ENCODE results near the gene RFX3.

DNA sequence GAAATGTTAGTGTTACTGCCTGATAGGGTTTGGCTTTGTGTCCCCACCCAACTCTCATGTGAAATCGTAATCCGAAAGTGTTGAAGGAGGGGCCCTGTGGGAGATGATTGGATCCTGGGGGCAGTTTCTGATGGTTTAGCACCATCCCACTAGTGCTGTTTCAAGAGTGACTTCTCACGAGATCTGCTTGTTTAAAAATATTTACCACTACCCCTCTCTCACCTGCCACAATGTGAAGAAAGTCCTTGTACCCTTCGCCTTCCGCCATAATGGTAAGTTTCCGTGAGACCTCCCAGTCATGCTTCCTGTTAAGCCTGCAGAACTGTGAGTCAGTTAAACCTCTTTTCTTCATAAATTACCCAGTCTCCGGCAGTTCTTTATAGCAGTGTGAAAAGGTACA is 2.6 kb upstream of the RFX3 start:
- TF ChIP-seq, protein P1, sequence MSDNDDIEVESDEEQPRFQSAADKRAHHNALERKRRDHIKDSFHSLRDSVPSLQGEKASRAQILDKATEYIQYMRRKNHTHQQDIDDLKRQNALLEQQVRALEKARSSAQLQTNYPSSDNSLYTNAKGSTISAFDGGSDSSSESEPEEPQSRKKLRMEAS (IDR thresholded peaks at IDR 0.05), result no peak
- TF ChIP-seq, protein P2, sequence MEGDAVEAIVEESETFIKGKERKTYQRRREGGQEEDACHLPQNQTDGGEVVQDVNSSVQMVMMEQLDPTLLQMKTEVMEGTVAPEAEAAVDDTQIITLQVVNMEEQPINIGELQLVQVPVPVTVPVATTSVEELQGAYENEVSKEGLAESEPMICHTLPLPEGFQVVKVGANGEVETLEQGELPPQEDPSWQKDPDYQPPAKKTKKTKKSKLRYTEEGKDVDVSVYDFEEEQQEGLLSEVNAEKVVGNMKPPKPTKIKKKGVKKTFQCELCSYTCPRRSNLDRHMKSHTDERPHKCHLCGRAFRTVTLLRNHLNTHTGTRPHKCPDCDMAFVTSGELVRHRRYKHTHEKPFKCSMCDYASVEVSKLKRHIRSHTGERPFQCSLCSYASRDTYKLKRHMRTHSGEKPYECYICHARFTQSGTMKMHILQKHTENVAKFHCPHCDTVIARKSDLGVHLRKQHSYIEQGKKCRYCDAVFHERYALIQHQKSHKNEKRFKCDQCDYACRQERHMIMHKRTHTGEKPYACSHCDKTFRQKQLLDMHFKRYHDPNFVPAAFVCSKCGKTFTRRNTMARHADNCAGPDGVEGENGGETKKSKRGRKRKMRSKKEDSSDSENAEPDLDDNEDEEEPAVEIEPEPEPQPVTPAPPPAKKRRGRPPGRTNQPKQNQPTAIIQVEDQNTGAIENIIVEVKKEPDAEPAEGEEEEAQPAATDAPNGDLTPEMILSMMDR (IDR thresholded peaks at IDR 0.05; ENCODE audit: low read depth, low read length, missing input control), result no peak
- TF ChIP-seq, protein P3, sequence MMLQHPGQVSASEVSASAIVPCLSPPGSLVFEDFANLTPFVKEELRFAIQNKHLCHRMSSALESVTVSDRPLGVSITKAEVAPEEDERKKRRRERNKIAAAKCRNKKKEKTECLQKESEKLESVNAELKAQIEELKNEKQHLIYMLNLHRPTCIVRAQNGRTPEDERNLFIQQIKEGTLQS (IDR thresholded peaks at IDR 0.05), result no peak
- TF ChIP-seq RAD21 (IDR thresholded peaks at IDR 0.05) (no peak), RXRA (IDR thresholded peaks at IDR 0.05) (no peak)
- TF ChIP-seq, protein P4, sequence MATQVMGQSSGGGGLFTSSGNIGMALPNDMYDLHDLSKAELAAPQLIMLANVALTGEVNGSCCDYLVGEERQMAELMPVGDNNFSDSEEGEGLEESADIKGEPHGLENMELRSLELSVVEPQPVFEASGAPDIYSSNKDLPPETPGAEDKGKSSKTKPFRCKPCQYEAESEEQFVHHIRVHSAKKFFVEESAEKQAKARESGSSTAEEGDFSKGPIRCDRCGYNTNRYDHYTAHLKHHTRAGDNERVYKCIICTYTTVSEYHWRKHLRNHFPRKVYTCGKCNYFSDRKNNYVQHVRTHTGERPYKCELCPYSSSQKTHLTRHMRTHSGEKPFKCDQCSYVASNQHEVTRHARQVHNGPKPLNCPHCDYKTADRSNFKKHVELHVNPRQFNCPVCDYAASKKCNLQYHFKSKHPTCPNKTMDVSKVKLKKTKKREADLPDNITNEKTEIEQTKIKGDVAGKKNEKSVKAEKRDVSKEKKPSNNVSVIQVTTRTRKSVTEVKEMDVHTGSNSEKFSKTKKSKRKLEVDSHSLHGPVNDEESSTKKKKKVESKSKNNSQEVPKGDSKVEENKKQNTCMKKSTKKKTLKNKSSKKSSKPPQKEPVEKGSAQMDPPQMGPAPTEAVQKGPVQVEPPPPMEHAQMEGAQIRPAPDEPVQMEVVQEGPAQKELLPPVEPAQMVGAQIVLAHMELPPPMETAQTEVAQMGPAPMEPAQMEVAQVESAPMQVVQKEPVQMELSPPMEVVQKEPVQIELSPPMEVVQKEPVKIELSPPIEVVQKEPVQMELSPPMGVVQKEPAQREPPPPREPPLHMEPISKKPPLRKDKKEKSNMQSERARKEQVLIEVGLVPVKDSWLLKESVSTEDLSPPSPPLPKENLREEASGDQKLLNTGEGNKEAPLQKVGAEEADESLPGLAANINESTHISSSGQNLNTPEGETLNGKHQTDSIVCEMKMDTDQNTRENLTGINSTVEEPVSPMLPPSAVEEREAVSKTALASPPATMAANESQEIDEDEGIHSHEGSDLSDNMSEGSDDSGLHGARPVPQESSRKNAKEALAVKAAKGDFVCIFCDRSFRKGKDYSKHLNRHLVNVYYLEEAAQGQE (IDR thresholded peaks at IDR 0.05), result no peak

Data from liver (tissue), 3 donors.